Activated gamma-delta T cell treated with Interleukin-2 at 50 U/mL for 16 hours (primary cell): ENCODE data around the gene CDH15.

Experiments used
- DNase-seq: peaks from one replicate; pipeline ENCODE4 v3.0.0-alpha.2; 2020

Gene CDH15, protein sequence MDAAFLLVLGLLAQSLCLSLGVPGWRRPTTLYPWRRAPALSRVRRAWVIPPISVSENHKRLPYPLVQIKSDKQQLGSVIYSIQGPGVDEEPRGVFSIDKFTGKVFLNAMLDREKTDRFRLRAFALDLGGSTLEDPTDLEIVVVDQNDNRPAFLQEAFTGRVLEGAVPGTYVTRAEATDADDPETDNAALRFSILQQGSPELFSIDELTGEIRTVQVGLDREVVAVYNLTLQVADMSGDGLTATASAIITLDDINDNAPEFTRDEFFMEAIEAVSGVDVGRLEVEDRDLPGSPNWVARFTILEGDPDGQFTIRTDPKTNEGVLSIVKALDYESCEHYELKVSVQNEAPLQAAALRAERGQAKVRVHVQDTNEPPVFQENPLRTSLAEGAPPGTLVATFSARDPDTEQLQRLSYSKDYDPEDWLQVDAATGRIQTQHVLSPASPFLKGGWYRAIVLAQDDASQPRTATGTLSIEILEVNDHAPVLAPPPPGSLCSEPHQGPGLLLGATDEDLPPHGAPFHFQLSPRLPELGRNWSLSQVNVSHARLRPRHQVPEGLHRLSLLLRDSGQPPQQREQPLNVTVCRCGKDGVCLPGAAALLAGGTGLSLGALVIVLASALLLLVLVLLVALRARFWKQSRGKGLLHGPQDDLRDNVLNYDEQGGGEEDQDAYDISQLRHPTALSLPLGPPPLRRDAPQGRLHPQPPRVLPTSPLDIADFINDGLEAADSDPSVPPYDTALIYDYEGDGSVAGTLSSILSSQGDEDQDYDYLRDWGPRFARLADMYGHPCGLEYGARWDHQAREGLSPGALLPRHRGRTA

DNA sequence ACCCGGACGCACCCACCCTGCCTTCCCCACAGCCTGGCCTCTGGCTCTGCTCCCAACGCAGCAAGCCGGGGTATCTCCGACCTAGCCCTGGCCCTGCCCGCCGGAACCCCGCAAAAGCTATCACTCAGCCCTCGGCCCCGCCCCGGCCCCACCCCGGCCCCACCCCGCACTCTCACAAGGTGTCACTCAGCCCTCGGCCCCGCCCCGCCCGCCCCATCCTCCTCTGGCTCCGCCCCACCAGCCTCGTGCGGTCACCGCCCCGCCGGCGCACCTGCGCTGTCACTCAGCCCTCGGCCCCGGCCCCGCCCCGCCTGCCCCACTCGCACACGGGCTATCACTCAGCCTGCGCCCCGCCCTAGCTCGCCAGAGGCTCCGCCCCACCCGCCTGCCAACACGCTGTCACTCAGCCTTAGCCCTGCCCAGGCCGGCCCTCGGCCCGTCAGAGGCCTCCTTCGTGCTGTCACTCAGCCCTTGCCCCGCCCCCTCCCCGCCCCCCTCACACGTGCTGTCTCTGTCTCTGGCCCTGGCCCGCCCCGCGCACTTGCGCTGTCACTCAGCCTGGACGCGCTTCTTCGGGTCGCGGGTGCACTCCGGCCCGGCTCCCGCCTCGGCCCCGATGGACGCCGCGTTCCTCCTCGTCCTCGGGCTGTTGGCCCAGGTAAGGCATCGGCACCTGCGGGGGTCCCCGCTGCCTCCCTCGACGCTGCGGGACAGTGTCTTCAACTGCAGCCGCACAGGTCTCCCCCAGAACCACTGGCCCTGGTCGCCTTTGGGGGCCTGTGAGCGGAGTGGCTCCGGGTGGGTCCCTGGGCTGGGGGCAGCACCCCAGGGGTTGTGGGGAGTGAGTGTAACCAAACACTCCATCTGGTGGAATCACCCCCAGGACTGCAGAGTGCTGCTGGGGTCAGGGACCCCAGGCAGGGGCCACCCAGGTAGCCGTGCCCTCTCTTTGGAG is at the start of gene CDH15:
CDH15 (plus strand) TSS at position 533 of the 955 bp plus-strand sequence; CDS start at position 617, 84 bp downstream.
- peak; percentile 89 for DNase-seq

DNA sequence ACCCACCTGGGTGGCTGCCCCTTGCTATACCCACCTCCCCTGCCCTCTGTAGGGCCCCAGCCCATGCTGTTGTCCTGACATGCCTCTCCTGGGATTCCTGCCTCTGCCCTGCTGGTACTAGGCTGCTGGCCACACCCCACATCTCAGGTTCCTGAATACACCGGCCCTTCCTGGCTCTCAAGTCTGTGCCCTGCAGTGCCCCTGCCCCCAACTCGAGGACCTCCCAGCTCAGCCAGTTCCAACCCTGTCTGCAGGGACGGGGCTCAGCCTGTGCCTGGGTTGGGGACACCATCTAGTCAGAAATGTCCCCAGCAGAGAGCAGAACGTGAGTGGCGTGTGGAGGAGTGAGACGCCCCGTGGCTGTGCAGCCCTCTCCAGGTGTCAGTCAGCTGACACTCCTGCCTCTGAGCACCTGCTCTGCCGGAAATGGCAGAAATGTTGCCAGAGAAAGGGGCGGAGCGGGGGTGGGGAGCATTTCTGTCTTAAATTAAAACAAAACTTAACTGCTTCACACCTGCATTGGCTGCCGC is 49.2 kb upstream of the CDH15 start:
- peak; percentile 75 for DNase-seq

DNA sequence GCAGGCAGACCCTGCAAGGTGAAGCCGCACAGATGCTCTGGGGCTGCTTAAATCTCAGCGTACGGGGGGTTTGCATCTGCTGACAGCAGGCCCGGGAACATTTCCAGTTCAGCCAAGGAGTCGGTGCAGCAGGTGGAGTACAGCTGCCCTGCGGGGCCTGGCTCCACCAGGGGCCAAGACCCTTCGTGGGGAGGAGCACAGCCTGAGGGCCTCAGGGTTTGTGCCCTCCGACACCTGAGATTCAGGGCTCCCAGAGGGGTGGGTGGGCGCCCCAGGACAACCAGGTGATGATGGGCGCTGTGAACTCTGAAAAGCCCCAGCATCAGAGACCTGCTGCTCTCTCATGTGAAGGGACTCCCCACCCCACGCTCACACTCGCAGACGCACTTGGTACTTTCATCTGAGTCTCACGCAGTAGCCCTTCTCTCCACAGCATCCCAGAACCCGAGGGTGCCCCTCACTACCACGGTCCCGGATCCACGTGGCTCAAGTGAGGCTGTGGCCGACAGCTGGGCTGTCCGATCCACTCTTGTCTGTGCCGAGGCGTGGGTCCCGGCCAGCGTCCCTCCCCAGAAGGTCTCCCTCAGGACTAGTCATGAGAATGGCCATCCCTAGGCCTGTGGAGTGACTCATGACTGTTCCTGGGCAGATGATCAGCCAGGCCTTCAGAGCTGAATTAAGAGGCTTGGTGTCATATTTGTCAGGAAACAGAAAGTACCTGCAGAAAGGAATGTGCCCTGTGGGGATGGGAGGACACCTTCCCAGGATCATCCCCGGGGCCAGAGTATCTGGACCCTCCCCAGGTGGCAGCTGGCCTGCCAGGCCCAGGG is 48.3 kb upstream of the CDH15 start:
- no peak for DNase-seq

DNA sequence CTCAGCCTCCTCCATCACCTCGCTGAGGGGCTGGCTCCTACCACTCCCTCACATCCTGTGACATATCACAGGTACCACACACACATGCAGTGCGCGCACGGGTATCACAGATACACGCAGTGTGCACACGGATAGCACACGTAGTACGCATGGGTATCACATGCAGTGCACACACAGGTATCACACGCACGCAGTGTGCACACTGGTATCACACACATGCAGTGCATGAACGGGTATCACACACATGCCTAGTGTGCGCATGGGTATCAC is 47.8 kb upstream of the CDH15 start:
- no peak for DNase-seq

DNA sequence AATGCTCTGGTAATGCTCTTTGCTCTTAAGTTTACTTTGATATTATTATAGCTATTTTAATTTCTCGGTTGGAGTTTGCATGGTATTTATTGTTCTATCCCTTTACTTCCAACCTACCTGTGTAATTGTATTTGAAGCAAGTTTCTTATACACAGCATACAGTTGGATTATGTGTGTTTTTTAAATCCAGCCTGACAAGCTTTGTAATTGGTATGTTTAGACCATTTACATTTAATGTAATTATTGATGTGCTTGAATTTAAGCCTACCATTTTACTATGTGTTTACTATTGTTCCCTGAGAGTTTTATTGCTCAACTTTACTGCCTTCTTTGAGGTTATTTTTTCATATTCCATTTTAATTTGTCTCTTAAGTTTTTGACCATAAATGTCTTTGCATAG is 42.2 kb upstream of the CDH15 start:
- no peak for DNase-seq

DNA sequence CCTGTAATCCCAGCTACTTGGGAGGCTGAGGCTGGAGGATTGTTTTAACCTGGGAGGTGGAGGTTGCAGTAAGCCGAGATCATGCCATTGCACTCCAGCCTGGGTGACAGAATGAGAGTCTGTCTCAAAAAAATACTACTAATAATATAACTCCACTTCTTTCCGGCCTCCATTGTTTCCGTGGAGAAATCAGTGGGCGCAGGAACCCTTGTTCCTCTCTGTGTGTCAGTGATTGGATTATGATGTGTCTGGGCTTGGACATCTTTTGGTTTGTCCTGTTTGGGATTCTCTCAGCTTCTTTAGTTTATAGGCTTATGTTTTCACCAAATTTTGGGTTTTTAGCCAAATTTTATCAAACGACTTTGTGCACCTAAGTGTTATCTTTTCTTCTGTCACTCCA is 41.1 kb upstream of the CDH15 start:
- DNase-seq, result no peak

DNA sequence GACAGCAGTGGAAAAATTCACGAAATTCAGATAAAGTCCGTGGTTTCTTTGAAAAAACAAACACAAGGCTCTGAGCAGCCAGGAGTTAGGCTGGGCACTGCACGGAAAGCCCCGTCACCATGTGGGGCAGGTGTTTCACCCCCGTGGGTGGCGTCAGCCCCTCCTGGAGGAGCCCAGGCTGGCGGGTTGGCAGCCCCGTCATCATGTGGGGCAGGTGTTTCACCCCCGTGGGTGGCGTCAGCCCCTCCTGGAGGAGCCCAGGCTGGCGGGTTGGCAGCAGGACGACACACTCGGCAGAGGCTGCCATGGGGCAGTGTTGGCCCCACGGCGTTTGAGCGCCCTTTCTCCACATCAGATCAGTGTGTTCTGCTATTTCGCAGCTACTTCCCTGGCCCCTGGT is 39.8 kb upstream of the CDH15 start:
- no peak for DNase-seq

DNA sequence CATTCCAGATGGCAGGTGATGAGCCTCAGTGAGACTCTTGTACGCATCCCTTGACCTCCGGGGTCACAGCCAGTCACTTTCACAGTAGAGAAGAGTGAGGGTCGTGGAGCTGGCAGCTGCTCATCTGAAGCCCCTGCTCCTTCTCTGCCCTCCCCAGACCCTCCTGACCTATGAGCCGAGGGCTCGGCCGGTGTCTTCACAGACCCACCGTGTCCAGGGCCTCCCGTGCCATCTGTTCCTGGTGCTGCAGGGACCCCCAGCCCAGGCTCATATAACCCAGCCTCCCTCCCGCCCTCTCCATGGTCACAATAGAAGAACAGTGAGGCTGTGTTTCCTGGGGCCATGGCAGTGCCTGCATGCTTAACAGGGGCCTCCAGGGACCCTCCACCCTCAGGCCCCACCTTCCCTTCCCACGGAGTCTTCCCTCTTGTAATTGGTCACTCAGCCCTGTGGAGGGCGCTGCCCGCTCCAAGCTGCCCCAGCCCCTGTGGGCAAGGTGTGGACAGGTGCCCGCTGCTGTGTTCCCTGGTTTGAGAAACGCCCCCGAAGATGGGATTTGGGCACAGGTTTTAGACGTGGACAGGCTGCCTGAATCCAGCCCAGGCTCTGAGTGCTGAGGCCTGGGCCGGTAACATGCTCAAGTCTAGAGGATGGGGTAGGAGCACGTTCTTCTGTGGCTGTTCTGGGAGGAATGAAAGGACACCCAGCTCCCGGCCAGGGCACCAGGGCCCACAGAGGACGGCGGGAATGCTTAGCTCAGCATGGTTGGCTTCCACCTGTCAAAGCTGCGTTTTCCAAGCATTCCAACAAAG is 39.1 kb upstream of the CDH15 start:
- no peak for DNase-seq

DNA sequence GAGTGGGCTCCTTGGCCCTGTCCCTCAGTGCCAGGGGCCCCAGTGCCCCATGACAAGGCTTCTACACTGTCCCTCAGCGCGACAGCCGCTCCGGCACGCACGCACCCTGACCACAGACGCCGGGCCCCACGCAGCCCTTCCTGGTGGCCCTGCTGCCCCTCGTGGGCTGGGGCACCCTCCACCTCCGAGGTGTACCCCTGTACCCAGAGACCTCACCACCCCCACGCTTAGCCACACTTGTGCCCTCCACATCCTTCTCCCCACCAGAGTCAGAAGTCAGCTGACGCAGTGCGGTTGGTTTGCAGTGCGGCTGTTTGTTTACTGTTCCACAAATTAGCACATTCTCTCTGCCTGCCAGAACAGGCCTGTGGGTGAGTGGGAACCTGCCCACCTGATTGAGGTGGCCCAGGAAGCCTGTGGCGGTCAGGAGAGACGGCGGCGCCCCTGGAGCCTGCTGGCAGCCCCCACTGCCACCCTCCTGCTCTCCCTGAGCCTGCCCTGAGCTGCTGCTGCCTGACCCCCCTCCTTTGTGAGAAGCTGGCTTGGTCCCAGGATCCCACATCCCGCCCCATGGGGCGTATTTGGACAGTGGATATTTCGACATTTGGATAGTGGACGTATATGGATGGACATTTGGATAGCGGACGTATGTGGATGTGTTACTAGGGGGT is 38.0 kb upstream of the CDH15 start:
- DNase-seq, result no peak

DNA sequence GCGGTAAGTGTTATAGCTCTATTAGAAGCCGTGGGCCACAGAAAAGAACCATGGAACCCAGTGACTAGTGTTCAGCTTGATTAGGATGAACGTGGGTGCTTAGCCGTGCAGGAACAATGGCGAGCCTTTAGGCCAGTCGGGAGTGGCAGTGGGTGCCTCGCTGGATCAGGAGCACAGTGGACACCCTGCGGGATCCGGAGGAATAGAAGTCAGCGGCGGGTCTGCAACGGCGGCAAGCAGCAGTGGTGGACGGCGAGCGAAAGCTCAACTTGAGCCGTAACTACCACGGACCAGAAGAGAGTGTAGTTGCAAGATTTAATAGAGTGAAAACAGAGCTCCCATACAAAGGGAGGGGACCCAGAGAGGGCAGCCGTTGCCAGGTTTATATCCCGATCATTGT is 37.3 kb upstream of the CDH15 start:
- DNase-seq, result no peak

DNA sequence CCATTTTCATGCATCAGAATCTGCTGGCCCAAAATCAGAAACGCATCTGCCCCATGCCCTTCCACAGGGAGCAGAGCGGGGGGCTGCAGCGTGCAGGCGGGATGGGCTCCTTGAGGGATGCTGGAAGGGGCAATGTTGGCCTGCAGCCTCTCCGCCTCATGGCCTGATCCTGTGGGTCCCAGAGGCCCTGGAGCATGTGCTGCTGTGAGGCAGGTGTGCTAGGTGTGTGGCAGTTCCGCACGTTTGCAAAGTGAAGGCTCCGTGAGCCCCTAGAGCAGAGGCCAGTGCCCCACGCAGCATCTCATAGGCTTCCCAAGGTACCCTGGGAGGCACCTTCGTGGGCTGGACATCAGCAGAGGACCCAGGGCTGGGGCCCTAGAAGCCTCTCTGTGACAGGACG is 36.4 kb upstream of the CDH15 start:
- no peak for DNase-seq

DNA sequence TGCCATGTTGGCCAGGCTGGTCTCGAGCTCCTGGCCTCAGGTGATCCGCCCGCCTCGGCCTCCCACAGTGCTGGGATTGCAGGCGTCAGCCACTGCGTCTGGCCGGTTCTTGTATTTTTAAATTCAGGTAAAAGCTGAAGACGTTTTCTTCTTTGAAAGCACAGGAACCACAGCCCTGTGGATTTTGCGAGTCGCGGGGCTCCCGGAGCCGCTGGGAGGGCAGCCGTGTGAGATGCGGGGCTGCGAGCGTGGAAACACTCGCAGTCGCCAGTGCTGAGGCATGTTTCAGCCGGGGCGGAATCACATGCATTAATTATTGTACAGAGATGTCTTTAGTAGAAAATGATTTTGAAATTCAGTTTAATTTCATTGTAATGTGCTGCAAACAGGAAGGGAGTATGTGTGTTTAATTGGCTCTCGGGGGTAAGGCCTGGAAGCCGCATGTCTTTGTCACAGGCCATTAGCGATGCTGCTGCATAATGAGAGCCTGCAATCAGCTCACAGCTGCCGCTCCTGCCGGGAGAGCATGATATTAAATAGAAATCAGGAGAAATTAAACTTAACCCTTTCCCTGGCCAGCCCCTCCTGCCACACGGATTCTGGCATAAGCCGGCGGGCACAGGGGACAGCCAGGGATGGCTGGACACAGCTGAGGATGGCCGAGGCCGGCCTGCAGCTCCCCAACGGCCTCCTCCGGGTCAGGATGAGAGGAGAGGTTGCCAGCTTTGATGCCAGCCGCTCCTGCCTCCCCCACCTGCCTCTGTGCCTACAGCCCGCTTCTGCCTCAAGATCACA is 35.4 kb upstream of the CDH15 start:
- no peak for DNase-seq

DNA sequence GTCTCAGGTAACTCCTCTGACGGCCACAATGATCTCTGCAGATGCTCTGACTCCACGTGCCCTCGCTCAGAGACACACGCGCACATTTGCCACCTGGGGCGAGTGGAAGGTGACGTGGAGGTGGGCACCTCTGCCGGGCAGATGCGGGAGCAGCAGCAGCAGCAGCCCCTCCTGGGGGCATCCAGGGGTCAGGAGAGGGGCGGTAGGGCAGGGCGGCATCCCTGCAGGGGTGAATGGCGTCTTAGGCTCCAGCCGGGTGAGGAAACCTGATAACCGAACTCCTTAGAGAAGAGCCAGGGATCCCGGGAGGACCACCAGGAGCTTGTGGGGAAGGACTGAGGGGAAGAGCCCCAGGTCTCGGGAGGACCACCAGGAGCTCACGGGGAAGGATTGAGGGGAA is 34.6 kb upstream of the CDH15 start:
- DNase-seq, result no peak

DNA sequence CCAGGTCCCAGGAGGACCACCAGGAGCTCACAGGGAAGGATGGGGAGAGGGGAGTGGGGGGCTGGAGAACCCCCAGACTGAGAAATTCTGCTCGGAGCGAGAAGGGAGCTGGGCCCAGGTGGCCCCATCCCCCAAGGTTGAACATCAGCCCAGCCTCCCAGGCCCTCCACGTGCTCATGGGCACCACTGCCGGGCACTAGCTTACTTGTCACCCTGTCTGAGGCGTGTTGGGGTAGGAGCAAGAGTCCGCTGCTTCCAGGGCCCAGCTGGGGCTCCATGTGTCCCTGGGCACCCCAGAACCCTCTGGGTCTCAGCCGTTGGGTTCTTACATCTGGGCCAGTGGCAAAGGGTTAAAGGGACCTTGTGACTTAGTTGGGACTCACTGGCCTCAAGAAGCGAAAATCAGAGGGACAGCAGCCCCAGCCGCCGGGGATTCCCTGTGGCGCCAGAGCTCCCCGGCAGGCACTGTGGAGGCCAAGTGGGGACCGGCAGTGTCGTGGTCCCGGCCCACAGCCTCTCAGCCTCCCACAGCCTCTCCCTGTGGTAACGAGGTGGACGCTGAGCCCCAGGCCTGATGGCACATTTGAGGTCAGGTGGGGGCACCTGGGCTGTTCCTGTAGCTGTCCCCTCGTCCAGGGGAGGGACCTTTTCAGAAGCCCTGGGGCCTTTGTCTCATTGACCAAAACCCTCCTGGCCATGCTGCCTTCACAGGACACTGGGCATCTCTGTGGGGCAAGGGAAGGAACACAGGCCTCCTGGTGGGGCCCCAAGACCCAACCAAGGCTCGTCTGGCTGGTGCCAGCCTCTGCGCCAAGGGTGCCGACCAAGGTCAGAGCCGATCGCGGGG is 33.7 kb upstream of the CDH15 start:
- DNase-seq, result no peak

DNA sequence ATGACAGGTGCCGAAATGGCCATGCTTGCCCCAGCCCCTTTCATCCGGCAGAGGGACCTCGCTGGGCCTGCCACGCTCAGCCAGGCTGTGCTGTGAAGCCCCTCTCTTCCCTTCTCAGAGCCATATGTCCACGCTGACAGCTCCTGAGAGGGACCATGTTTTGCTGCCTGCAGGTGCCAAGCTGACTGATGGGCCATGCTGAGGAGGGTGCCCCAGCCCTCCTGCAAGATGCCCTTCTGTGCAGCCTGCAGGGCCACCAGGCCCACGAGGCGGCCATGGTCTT is 33.1 kb upstream of the CDH15 start:
- DNase-seq, result no peak

DNA sequence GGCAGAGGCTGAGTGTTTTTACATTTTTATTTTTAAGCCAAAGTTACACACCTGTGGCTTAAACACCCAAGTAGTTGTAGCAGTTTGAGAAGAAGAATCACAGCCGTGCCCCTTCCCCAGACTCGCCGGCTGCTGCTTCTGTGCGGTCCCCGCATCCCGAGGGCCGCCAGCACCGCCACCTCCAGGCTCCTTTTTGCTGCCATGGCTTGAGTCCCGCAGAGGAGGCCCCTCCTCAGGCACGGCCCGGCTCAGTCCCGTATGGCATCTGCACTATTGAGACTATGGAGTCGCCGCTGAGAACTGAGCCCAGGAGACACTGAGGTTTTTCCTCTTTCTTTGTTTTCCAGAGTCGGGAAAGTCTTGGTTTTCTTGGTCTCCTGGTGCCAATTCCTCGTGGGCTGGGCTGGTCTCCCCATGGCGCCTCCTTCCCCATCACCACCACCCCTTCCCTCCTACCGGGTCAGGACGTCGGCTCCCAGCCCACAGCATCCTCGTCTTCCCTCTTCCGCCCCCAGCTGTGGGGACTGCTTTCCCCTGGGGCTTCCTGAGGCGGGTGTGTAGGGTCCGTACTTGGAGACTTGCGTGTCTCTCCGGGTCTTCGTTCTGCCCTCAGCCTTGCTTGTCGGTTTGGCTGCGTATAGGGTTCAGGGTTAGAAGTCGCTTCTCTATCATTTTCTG is 32.6 kb upstream of the CDH15 start:
- no peak for DNase-seq

DNA sequence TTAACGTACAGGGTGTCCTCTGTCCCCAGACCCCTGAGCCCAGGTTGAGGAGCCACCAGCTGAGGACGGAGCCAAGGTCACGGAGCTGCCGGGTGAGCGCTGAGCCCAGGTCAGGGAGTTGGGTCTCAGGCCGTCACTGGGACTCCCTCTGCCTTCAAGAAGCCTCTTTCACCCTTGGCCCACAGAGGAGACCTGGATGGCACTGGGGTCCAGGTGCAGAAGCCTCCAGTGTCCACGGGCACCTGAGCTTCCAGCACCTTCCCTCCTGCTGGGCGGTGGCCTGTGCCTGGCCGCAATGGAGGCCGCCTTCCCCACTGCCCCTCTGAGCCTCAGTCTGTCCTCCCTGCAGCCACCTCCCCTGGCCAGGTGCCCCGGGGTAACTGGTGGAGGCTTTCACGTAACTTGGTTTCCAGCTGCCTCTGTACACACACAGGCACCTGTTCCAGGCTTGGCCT is 31.6 kb upstream of the CDH15 start:
- no peak for DNase-seq

DNA sequence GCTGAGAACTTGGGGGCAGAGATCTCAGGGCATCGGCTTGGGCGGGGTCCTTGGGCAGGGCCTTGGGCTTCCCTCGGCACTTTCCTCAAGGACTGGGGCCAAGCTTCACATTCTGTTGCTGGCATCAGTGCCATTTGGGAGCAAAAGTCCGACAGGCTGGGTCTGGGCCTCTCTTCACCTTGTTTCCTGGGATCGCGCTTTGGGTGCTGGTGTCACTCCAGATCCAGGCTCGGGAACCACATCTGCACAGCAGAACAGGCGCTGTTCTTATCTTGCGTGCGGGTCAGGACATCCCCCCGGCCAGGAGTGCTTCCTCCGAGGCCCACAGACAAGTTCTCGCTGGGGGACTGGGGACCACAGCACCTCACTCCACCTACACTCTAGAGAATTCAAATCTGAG is 31.1 kb upstream of the CDH15 start:
- DNase-seq, result no peak
